ENCODE data around the gene HNRNPAB. TPM values are rescaled to one million over a fixed set of nuclear protein-coding genes. Genes with fewer than 3 reads are reported as not detected.

The HNRNPAB gene
- total and polyA plus RNA-seq, 9 of the 15 experiments (the other 6 are each of a cell fraction or from before 2014, with no cell fraction given), result 34.6 to 425 (median 236) TPM

GRCh38 chr5:178209334-178210072, 5.2 kb downstream of the HNRNPAB start (continued):
- TF ChIP-seq SMAD3 (CRISPR knock-in tag; conservative IDR thresholded peaks at IDR 0.05), result no peak
- no peak for TF ChIP-seq ZNF830 (CRISPR knock-in tag; IDR thresholded peaks at IDR 0.05)
- no peak for TF ChIP-seq SP1 (CRISPR knock-in tag; IDR thresholded peaks at IDR 0.05)
- no peak for TF ChIP-seq MBD1 (CRISPR knock-in tag; IDR thresholded peaks at IDR 0.05)
- no peak for TF ChIP-seq ZFP30 (CRISPR knock-in tag; IDR thresholded peaks at IDR 0.05; ENCODE audit: borderline replicate concordance)
- no peak for TF ChIP-seq ZNF449 (CRISPR knock-in tag; IDR thresholded peaks at IDR 0.05)
- 0 out of 2 replicates have a peak, but pooled peaks have one; percentile 21 for TF ChIP-seq POLR2G (IDR thresholded peaks at IDR 0.05; ENCODE audit: low read depth, low read length)
- no peak for TF ChIP-seq RBM25 (IDR thresholded peaks at IDR 0.05; ENCODE audit: low read depth, low read length, severe bottlenecking)
- no peak for TF ChIP-seq ZSCAN32 (CRISPR knock-in tag; IDR thresholded peaks at IDR 0.05)
- TF ChIP-seq REST (IDR thresholded peaks at IDR 0.05; ENCODE audit: borderline replicate concordance), result no peak
- no peak for TF ChIP-seq REST (CRISPR knock-in tag; IDR thresholded peaks at IDR 0.05; ENCODE audit: low read depth)
- no peak for TF ChIP-seq PRMT5 (CRISPR knock-in tag; IDR thresholded peaks at IDR 0.05)
- TF ChIP-seq MCM7 (IDR thresholded peaks at IDR 0.05), result no peak
- TF ChIP-seq FOXK1 (CRISPR knock-in tag; IDR thresholded peaks at IDR 0.05; ENCODE audit: borderline replicate concordance), result no peak
- no peak for TF ChIP-seq PPARD (CRISPR knock-in tag; IDR thresholded peaks at IDR 0.05)
- no peak for TF ChIP-seq FOSL1 (tag; conservative IDR thresholded peaks at IDR 0.05)
- TF ChIP-seq HLTF (IDR thresholded peaks at IDR 0.05), result no peak
- TF ChIP-seq POLR2AphosphoS5 (IDR thresholded peaks at IDR 0.05; ENCODE audit: control insufficient read depth, insufficient read depth, low read depth, low read length), result 0 out of 2 replicates have a peak, but pooled peaks have one; percentile 28

All from K562 (cell line).